Smooth muscle cell of the brain vasculature (primary cell): ENCODE measurements around the gene PRDM4.

Experiments
- DNase-seq: peaks from one replicate; pipeline ENCODE4 v3.0.0-alpha.2; 2012; ENCODE audit warnings: low read depth, low spot score

The PRDM4 gene

GRCh38 chr12:107685360-107686248 is 75.3 kb downstream of the PRDM4 start, which contains the start of gene PWP1:
PWP1 (plus strand) TSS chr12:107685799; CDS start chr12:107685900, 101 bp downstream.
- DNase-seq: peak; percentile 90

DNA sequence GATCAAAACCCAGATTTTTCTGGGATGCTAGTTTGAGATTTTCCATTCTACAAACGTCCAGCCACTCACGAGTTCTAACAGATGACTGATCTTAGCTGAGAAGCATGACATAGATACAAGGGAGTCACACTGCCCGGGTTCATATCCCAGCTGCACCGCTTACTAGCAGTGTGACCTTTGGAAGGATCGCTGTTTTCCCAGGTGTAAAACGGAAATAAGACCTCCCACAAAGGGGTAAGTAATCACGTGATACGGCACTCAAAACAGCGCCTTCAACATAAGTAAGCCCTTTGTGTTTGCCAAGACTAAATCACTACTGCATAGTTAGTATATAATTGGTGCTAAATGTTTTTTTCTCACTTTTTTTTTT is 76.0 kb downstream of the PRDM4 start:
- no peak for DNase-seq

- DNase-seq: no peak
Observed at GRCh38 chr12:107684029-107684795, 76.7 kb downstream of the PRDM4 start.
